HEK293 (cell line): Measurements from ENCODE around the gene PARL.

ENCODE experiments used
- CTCF ChIA-PET: fragments of 350-600 bp; formaldehyde crosslinking; extraction: SDS; loops from one replicate; lab custom pipeline; 2021; ENCODE audit warnings: antibody characterized with exemption; lab: Yijun Ruan, JAX
- POLR2A ChIA-PET: fragments of 300-600 bp; formaldehyde crosslinking; extraction: SDS; loops from one replicate; lab custom pipeline; 2020; ENCODE audit warnings: antibody characterized with exemption, inconsistent platforms; lab: Yijun Ruan, JAX
- H3K27ac ChIP-seq: fragments of 200-500 bp; sonication (Bioruptor generic); 2 replicates; pipeline ENCODE4 v1.5.1; 2014; ENCODE audit warnings: low read depth, low read length, control low read depth, inconsistent platforms; ENCODE audit errors: extremely low read depth
- H3K36me3 ChIP-seq, 2 experiments: fragments of 200-500 bp in 1 of 2; sonication (Bioruptor generic) in 1 of 2; 1 replicate in 1 of 2; 2 replicates in 1 of 2; pipeline ENCODE4 v1.5.1; 2014 to 2017; ENCODE audit warnings: inconsistent platforms in 2 of 2, low read length in 2 of 2; ENCODE audit not compliant: control insufficient read depth in 2 of 2, insufficient read depth in 1 of 2
- H3K4me1 ChIP-seq: fragments of 200-500 bp; sonication (Bioruptor generic); 2 replicates; pipeline ENCODE4 v1.5.1; 2014; ENCODE audit warnings: mild to moderate bottlenecking, low read length, inconsistent platforms; ENCODE audit not compliant: control insufficient read depth, insufficient read depth
- H3K4me3 ChIP-seq: 2 replicates; pipeline ENCODE4 v1.5.1; 2011; ENCODE audit warnings: low read depth, mild to moderate bottlenecking, control low read depth, low read length, moderate library complexity
- H3K9me3 ChIP-seq: fragments of 200-500 bp; sonication (Bioruptor generic); 2 replicates; pipeline ENCODE4 v1.5.1; 2014; ENCODE audit warnings: low read depth, low read length, inconsistent platforms; ENCODE audit not compliant: control insufficient read depth, insufficient read depth
- SCRT2 ChIP-seq: fragments of 450-650 bp; formaldehyde crosslinking; IDR thresholded peaks from 2 replicates; pipeline ENCODE4 v1.5.1; 2016; ENCODE audit warnings: missing biosample characterization, missing genetic modification characterization
- SP7 ChIP-seq: fragments of 450-650 bp; formaldehyde crosslinking; IDR thresholded peaks from 2 replicates; pipeline ENCODE4 v1.5.1; 2016; ENCODE audit warnings: missing biosample characterization, missing genetic modification characterization
- ZBTB7A ChIP-seq: fragments of 450-650 bp; formaldehyde crosslinking; IDR thresholded peaks from 2 replicates; pipeline ENCODE4 v1.5.1; 2016; ENCODE audit warnings: low read depth, missing biosample characterization, missing genetic modification characterization
- ZFP41 ChIP-seq: fragments of 450-650 bp; formaldehyde crosslinking; IDR thresholded peaks from 2 replicates; pipeline ENCODE4 v1.5.1; 2016; ENCODE audit warnings: missing biosample characterization, missing genetic modification characterization, borderline replicate concordance
- ZFP69B ChIP-seq: fragments of 450-650 bp; formaldehyde crosslinking; IDR thresholded peaks from 2 replicates; pipeline ENCODE4 v1.5.1; 2016; ENCODE audit warnings: missing biosample characterization, missing genetic modification characterization
- ZNF112 ChIP-seq: fragments of 450-650 bp; formaldehyde crosslinking; IDR thresholded peaks from 2 replicates; pipeline ENCODE4 v1.5.0; 2017; ENCODE audit warnings: missing biosample characterization, missing genetic modification characterization
- ZNF138 ChIP-seq: fragments of 450-650 bp; formaldehyde crosslinking; IDR thresholded peaks from 2 replicates; pipeline ENCODE4 v1.5.1; 2016; ENCODE audit warnings: missing biosample characterization, missing genetic modification characterization, borderline replicate concordance
- ZNF202 ChIP-seq: fragments of 450-650 bp; formaldehyde crosslinking; IDR thresholded peaks from 2 replicates; pipeline ENCODE4 v1.5.1; 2016; ENCODE audit warnings: missing biosample characterization, missing genetic modification characterization, borderline replicate concordance
- ZNF23 ChIP-seq: fragments of 450-650 bp; formaldehyde crosslinking; IDR thresholded peaks from 2 replicates; pipeline ENCODE4 v1.5.1; 2016; ENCODE audit warnings: missing biosample characterization, missing genetic modification characterization, borderline replicate concordance
- ZNF280C ChIP-seq: fragments of 450-650 bp; formaldehyde crosslinking; IDR thresholded peaks from 2 replicates; pipeline ENCODE4 v1.5.1; 2016; ENCODE audit warnings: missing biosample characterization, missing genetic modification characterization
- ZNF302 ChIP-seq: fragments of 450-650 bp; formaldehyde crosslinking; IDR thresholded peaks from 2 replicates; pipeline ENCODE4 v1.5.1; 2016; ENCODE audit warnings: missing biosample characterization, missing genetic modification characterization, low read depth
- ZNF426 ChIP-seq: fragments of 450-650 bp; formaldehyde crosslinking; IDR thresholded peaks from 2 replicates; pipeline ENCODE4 v1.5.1; 2017; ENCODE audit warnings: missing biosample characterization, missing genetic modification characterization, mild to moderate bottlenecking, inconsistent platforms, moderate library complexity
- ZNF48 ChIP-seq: fragments of 450-650 bp; formaldehyde crosslinking; IDR thresholded peaks from 2 replicates; pipeline ENCODE4 v1.5.1; 2016; ENCODE audit warnings: missing biosample characterization, missing genetic modification characterization
- ZNF501 ChIP-seq: fragments of 450-650 bp; formaldehyde crosslinking; IDR thresholded peaks from 2 replicates; pipeline ENCODE4 v1.5.1; 2016; ENCODE audit warnings: missing biosample characterization, missing genetic modification characterization
- ZNF510 ChIP-seq: fragments of 450-650 bp; formaldehyde crosslinking; IDR thresholded peaks from 2 replicates; pipeline ENCODE4 v1.5.1; 2018; ENCODE audit warnings: mild to moderate bottlenecking, missing genetic modification characterization, missing biosample characterization; ENCODE audit not compliant: insufficient replicate concordance
- ZNF521 ChIP-seq: fragments of 450-650 bp; formaldehyde crosslinking; IDR thresholded peaks from 2 replicates; pipeline ENCODE4 v1.5.1; 2017; ENCODE audit warnings: missing biosample characterization, mild to moderate bottlenecking, missing genetic modification characterization
- ZNF555 ChIP-seq: fragments of 450-650 bp; formaldehyde crosslinking; conservative IDR thresholded peaks from 2 replicates; pipeline ENCODE4 v1.5.1; 2017; ENCODE audit warnings: missing biosample characterization, mild to moderate bottlenecking, missing genetic modification characterization, inconsistent platforms
- ZNF626 ChIP-seq: fragments of 450-650 bp; sonication (Bioruptor Pico); formaldehyde crosslinking; IDR thresholded peaks from 2 replicates; pipeline ENCODE4 v1.5.1; 2018; ENCODE audit warnings: missing biosample characterization, missing genetic modification characterization, inconsistent platforms
- ZNF658 ChIP-seq: fragments of 450-650 bp; formaldehyde crosslinking; IDR thresholded peaks from 2 replicates; pipeline ENCODE4; 2016; ENCODE audit warnings: missing biosample characterization, missing genetic modification characterization
- ZNF776 ChIP-seq: fragments of 450-650 bp; formaldehyde crosslinking; IDR thresholded peaks from 2 replicates; pipeline ENCODE4 v1.5.0; 2017; ENCODE audit warnings: missing biosample characterization, missing genetic modification characterization, borderline replicate concordance
- ZNF792 ChIP-seq: fragments of 450-650 bp; formaldehyde crosslinking; IDR thresholded peaks from 2 replicates; pipeline ENCODE4 v1.5.1; 2016; ENCODE audit warnings: missing biosample characterization, missing genetic modification characterization
- ZSCAN16 ChIP-seq: fragments of 450-650 bp; formaldehyde crosslinking; IDR thresholded peaks from 2 replicates; pipeline ENCODE4 v1.5.1; 2016; ENCODE audit warnings: missing biosample characterization, missing genetic modification characterization

The PARL gene

DNA sequence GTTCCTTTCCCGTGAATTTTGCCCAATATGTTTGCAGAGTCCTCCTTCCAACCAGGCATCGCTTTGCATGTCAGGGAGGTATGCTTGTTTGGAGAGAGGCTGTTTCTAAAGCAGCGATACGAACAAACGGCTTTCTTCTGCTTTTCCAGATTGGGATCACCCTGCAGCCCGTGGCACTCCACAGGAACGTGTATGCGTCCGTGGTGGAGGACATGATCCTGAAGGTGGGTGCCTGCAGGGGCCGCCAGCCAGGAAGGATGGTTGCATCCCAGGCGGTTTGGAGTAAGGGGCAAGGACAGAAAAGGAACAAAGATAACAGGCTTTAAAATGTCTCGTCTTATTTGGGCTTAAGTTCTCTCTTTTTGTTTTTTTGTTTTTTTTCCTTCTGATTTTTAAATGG lies 76.8 kb downstream of the PARL start:
- Histone ChIP-seq H3K9me3 (no peaks in the 10 kb centered on the region), H3K4me1 (no peaks in the 10 kb centered on the region), H3K4me3 (no peak overlapping the region), H3K27ac (no peak overlapping the region), H3K36me3 (peaks cover 13 to 95% of the 10 kb centered on the region in 2 experiments; a peak in 2 of 3 replicates)
- TF ChIP-seq ZNF792 (tag by site-specific recombination) (no peak), ZNF510 (tag by site-specific recombination) (no peak), ZNF555 (tag by site-specific recombination) (no peak), ZNF626 (no peak), ZNF23 (tag by site-specific recombination) (no peak), ZNF658 (tag by site-specific recombination) (no peak), ZNF776 (tag by site-specific recombination) (no peak), ZNF426 (tag by site-specific recombination) (no peak)
- POLR2A ChIA-PET: no interaction called here
- CTCF ChIA-PET: no interaction called here

DNA sequence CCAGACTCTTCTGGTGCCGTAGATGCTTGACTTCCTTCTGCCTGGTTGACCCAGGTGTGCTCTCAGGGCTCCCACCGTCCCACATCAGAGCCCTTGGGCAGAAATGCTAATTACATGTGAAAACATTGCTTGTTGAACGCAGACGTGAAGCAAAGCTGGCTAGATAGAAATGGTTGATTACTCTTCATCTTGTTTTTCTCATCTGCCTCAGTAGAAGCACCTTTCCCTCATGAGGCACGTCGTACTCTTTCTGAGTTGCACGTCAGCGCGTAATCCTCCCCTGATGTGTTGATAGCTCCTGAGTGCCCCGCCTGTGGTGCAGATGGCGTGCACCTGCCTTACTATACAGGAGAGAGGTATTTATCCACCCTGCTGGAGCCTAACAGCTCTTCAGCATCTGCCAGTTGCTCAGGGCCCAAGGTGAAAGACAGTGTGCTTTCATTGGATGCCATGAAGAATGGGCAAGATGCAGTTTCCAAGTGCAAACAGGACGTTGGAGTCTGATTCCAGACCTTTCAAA lies 77.4 kb downstream of the PARL start:
- no peak overlapping the region for H3K27ac ChIP-seq

GRCh38 chr3:183802989-183803388 lies 81.7 kb downstream of the PARL start:
- ChIA-PET POLR2A (interaction anchor here (0.6 kb wide), 1 partner anchor 11 kb away, joined by 4 read pairs; no protein-coding TSS in a partner anchor), CTCF (no interaction called here)
- Histone ChIP-seq H3K27ac (no peak overlapping the region), H3K36me3 (peaks cover 18 to 97% of the 10 kb centered on the region in 2 experiments), H3K9me3 (no peaks in the 10 kb centered on the region), H3K4me3 (no peak overlapping the region), H3K4me1 (no peaks in the 10 kb centered on the region)
- TF ChIP-seq ZBTB7A (tag by site-specific recombination) (no peak), SP7 (tag by site-specific recombination) (no peak), ZSCAN16 (no peak), ZFP41 (no peak)

More for the DNA sequence above, 77.4 kb downstream of the PARL start:
- Histone ChIP-seq H3K36me3 (peaks cover 13 to 98% of the 10 kb centered on the region in 2 experiments; a peak in 2 of 3 replicates), H3K4me1 (no peaks in the 10 kb centered on the region), H3K9me3 (no peaks in the 10 kb centered on the region), H3K4me3 (no peak overlapping the region)
- CTCF ChIA-PET: no interaction called here
- POLR2A ChIA-PET: no interaction called here
- TF ChIP-seq ZNF48 (tag by site-specific recombination) (no peak), ZNF202 (tag by site-specific recombination) (no peak), ZFP69B (no peak), ZNF138 (tag by site-specific recombination) (no peak), ZNF112 (tag by site-specific recombination) (no peak), ZNF501 (tag by site-specific recombination) (no peak), ZNF521 (tag by site-specific recombination) (no peak), ZNF302 (tag by site-specific recombination) (no peak), ZNF426 (tag by site-specific recombination) (no peak), SCRT2 (no peak), ZNF280C (tag by site-specific recombination) (no peak), ZNF510 (tag by site-specific recombination) (no peak)
